Stimulated activated CD8-positive, alpha-beta memory T cell treated with anti-CD3 and anti-CD28 coated beads, Interleukin-12 subunit alpha, Interleukin-12 subunit beta, amount 100 ng/mL, for 4 hours (primary cell): ENCODE results near the gene ALPK1.
"Not testable (repeated sequence)": the region's sequence is repeated elsewhere in the genome, so short reads cannot be mapped to it uniquely, and the experiment has no call there.

Experiments
- DNase-seq: peaks from one replicate; pipeline ENCODE4 v3.0.0-alpha.2; 2020; ENCODE audit warnings: low read depth

ALPK1 gene

DNA sequence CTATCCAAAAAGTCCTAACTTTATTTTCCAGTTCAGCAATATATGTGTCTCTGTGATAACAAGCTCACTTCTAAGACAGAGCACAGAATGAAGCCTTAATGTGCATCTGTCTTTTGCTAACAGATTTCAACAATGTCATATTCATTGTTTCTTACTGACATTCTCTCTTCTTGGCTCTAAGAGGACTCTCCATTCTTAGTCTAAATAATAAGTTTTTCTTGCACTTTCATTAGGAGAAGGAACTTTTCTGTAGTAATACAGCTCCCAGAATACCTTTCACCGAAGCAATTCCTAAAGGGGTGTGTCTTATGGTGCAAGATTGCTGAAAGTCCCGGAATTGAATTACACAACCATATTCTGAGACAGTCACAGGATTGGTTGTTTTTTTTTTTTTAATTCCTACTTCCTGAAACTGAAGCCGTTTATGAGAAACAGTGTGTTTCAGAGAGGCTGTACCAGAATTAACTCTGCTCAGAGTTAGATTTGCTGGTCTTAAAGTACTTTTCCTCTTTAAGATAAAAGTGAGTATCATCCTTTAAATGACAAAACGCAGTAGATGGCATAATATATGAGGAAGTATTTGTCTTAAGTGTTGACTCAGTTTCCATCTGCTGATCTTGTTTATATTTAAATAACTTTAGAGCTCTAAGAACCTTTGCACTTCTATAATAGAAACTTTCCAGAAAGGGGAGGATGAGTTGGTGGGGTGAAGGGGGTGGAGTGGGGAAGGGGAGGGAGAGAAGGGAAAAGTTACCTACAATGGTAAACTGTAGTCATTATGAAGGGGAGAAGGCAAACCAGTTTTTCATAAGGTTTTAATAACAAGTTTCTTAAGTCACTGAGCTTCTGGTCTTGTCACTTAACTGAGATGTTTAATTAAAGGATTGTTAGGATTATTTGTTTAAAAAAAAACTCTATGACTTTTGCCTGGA is at the start of gene ALPK1:
TSS of gene ALPK1 (plus strand) at position 421 of the 932 bp plus-strand sequence.
- DNase-seq, result no peak

DNA sequence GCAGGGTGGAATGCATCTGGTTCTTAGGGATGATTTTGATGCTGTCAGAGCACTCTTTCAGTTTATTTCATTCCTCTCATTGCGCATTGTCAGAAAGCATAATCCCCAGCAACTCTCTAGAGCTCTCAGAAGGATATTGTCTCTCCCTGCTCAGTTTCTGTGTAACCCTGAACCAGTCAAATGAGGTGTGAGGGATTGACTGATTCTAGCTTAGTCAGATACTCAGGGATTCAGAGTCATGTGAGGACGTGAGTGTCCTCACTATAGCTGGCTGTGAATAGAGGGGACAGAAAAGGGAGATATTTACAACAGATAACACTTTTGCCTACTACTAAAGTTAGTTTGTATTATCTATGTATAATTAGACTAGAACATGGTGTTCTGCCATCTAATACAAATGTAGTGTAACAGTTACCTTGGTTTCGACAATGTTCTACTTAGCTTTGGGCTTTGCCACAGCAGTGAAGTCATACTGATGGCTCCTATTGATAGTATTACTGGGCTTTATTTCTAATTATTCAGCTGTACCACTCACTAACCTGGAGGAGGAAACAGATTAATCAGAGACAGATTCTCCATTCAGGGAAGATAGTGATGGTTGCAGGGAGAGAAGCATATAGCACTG is 46.0 kb upstream of the ALPK1 start:
- DNase-seq, result no peak

DNA sequence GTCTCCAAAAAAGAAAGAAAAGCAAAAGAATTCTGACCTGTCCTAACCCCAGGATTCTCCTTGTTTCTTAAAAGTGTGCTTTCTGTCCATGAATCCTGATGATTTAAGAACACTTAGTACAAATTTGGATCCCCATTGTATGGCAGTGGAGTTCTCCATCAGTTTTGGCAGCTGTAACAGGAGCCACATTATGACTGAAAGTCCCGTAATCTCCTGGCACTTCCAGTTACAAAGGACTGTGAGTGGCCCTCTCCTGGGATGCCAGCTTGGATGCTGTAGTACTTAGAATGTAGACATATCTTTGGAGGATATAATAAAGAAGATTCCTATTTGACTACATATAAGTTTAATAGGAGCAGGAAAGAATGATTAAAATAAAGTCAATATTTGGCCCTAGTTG is 44.9 kb upstream of the ALPK1 start:
- no peak for DNase-seq

DNA sequence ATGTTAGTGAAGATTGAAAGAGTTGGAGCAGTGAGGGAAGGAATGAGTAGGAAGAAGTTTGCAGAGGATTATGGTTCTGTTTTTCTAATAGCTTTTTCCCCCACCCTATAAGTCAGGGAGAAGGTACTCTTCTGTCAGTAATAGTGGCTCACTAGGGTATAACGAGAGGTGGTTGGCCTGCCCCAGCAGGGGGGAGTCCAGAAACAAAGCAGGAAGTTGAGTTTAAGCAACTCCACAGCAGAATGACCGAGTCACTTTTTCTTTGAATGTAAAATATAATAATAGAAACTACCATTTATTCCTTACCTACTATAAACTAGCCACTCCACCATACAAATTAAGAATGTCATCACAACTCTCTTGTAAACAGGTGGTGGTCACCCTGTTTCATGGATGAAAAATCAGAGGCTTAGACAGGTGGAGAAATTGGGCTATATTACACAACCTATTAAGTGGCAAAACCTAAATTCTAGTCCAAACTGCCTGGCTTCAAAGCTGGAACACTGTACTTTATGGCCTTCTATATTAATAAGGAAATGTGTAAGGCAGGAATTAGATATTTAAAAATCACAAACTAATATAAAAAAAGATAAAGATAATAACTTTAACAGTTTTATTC is 43.7 kb upstream of the ALPK1 start:
- DNase-seq, result no peak

DNA sequence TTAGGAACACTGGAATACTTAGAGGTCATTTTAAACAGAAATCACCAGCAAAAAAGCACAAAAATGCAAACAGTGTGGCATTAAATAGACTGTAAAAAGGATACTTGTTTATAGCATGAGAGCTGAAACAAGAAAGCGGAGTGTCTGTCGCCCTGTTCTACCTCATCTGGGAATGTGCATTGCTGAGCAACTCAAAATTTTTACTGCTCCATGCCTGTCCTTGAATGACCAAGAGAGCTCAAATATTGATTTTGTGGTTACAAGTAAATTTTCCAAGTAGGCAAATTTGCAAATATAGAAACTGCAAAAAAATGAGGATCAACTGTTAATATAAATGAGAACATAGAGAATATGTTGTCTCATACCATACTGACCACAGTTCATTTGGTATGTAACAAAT is 40.1 kb upstream of the ALPK1 start:
- no peak for DNase-seq

DNA sequence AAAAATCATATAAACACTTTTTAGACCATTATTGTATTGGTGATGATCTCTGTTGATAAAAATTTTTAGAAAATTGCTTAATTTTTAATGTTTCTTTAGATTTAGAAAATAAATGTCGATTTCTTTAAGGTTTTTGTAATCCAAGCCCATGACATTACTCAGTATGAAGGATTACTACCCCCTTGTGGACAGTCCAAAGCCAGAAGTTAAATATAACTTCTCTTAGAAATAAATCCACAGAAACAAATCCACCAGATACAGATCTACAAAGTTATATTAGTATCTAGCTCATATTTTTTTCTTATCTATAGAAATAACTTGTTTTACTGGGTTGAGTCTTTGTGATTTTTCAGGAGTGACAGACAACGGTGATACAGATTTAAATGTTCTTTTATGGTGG is 30.3 kb upstream of the ALPK1 start:
- DNase-seq, result no peak

DNA sequence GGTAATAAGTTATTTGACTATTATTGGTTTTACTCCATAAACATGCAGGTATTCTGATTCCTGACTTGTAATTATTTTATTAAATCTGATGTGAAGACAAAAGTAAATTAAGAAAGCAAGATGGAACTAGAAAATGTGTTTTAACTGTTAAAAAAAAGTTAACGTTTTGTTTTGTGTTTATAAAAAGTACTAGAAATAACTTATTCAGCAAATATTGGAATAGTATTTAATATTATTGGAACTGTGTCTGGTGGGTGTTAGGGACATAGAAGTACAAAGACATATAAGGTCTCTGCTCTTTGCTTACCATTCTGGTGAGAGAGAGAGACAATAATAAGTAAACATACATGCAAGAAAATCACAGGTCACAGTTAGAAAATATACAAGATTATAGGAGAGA is 27.1 kb upstream of the ALPK1 start:
- DNase-seq, result no peak

DNA sequence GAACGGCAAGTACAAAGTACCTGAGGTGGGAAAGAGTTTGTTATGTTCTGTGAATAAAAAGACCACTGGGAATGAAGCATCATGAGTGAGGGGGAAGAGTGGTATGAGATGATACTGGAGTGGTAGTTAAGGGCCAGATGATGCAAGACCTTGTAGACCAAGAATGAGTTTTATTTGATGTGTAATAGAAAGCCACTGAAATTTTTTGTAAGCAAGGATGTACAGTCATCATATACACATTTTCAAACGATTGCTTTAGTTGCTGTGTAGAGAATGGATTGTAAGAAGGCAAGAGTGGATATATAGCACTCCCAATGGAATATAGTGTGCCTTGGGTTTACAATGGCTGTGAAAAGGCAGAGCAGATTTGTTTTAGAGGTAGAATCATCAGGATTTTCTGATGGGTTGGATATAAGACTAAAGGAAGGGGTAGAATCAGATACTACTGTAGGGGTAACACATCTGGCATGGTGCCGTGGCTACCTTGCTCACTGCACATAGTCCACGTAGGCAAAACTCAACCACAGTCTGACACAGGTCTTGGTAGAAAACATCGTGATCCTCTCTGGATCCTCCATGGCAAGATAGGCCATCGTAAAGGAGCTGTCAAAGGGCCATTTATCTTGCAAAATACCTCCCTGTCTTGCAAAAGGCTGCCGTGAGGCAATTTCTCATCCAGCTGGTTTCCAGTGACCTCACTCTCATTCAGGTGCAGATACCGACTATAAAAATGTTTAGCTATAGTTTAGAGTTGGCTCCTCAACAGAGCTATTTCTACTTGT is 26.3 kb upstream of the ALPK1 start:
- DNase-seq, result no peak

DNA sequence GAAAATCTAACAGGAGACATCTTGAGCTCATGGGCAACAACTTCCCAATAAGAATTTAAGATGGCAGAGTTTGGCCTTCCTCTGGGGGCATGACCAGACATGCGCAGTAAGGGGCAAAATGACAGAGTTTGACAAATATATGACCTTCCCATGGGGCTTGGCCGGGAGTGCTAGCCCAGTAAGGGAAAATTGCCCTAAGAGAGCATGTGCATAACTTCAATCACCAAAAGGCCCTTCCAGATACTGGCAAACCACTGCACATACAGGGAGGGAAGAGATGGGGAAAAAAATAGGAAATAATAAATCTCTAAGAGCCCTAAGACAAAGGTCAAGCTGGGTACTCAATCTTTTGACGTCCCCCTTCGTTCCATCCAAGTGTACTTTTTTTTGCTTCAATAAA is 24.9 kb upstream of the ALPK1 start:
- DNase-seq, result no peak

DNA sequence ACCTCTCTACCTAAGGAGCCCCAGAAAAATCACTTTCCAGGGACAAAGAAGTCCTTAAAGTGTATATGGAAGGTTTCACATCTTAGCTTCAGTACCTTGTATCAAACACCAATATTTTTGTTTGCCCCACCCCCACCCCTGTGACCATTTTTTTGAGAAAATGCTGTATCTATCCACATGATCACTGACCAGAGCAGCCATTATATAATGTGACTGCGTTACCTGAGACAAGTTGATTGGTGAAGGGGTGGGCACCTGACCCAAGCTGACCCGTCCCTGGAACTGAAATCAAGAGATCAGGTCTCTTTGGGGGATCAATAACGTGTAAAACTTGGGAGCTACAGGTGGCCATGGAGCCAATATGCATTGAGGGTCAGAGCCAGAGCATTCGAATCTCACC is 22.2 kb upstream of the ALPK1 start:
- DNase-seq, result no peak

DNA sequence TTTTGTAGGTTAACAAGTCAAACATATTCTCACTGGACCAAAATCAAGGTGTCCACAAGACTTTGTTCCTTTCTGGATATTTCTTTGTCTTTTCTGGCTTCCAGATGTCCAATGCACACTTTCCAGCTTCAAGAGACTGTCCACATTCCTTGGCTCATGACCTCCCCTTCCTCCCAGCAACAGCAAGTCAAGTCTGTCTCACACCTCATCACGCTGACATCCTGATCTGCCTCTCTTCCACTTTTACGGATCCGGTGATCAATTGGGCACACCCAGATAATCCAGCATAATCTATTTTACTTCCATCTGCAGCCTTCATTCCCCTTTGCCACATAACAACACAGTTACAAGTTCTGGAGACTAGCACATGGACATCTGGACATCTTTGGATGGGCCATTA is 21.1 kb upstream of the ALPK1 start:
- no peak for DNase-seq

DNA sequence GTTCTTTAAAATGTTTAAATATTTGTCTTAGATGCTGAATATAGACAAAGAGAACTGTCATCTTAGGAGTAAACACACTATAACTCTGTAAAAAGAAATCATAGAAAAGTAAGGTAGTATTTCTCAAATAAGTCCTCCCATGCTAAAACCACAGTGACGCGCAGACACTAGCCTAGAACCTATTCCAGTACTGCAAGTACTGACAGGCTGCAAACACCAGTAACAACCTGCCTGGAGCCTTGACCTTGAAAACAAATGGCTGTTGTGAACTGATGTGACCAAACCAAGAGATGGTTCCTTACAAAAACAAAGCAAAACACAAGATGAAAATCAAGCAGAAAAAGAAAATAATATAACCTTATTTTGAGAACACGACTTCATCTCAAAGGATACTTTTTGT is 19.9 kb upstream of the ALPK1 start:
- DNase-seq, result no peak

DNA sequence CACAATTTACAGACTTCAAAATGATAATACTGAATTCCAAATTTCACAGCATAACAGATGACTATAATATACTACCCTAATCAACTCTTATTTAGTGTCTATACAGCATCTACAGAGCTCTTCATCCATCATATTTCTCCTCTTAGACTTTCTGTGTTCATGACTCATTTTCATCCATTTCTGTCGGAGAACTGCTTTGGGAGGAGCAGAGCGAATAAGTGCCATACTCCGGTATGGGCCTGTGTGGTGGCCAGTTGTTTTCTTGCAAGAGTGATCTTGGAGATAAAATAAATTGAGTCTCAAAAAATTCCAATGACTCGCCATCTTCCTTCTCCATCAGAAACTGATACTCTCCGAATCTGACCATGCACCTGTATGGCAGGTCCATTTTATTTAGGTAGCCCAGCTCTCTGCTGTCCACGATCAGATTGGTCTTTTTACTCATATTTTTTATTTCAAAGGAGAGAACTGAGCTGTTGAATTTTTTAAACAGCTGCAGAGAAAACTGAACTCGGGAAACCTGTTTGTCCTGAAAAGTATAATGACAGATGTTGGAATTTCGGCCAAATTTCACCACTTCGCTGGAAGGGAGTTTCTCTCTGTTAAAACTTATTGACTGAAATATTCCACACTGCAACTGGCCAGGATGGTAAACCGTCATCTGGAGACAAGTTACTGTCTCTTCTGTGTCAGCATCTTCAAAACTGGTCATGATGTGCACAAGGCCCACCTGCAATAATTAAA is 19.3 kb upstream of the ALPK1 start:
- no peak for DNase-seq

DNA sequence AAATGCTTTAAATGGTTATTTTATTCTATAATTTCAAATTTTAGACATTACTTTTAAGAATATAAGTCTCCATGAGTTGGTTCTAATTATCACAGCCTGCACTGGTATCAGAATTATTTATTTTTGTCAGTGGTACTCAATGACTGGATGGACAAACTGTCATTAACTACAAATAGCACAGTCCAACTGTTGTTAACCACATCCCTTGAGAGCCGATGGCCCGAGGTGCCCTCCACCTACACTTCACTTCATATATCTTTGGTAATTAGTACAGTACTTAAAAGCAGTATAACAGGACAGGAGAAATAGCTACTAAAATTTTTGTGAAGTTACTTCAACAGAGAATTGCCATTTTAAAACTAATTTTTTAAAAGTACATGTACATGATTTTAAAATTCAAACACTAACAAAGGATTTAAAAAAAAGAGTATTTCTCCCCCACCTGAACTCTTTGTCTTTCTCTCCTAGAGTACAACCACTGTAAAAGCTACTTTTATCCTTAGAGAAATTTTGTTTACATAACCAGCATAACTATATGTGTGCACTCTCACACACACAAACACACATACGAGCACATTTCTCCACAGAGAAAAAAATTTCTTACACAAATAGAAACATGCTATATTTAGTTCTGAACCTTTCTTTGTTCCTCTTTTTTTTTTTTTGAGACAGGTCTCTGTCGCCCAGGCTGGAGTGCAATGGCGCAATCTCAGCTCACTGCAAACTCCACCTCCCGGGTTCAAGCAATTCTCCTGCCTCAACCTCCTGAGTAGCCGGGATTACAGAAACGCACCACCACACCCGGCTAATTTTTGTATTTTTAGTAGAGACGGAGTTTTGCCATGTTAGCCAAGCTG is 17.9 kb upstream of the ALPK1 start:
- no peak for DNase-seq

DNA sequence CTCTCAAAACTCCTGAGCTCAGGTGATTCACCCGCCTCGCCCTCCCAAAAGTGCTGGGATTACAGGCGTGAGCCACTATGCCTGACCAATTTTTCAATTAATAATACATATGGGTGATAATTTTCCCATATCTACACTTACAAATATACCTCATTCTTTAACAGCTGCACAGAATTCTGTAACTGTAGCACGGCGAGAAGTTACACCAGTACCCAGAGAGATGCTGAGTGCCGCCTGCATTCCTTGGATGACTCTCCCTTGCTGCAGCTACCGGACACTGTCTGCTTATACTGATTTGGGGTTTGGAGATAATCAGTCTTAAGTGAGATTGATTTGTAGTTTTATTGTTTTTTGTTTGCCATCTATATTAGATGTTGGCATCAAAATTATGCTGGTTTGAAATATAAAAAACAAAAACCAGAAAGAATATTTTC is 17.3 kb upstream of the ALPK1 start:
- no peak for DNase-seq

DNA sequence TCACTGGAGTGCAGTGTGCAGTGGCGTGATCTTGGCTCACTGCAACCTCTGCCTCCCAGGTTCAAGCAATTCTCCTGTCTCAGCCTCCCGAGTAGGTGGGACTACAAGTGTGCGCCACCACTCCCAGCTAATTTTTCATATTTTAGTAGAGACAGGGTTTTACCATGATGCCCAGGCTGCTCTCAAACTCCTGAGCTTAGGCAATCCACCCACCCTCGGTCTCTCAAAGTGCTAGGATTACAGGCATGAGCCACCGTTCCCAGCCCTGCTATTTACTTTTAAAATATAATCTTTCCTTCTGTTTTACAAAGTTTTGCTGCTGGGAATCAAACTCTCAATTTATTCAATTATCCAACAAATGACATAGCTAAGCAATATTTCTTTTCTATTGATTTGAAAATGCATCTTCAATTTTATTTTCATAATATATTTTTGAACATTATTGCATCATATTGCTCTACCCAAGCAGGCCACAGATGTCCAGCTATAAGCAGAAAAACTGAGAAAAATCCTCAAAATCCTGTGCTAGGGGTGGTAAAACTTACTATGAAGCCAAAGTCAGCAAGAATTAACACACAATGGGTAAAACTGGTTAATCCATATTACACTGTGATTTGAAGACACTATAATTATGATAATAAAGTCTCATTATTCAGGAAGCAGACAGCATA is 16.6 kb upstream of the ALPK1 start:
- DNase-seq, result no peak

DNA sequence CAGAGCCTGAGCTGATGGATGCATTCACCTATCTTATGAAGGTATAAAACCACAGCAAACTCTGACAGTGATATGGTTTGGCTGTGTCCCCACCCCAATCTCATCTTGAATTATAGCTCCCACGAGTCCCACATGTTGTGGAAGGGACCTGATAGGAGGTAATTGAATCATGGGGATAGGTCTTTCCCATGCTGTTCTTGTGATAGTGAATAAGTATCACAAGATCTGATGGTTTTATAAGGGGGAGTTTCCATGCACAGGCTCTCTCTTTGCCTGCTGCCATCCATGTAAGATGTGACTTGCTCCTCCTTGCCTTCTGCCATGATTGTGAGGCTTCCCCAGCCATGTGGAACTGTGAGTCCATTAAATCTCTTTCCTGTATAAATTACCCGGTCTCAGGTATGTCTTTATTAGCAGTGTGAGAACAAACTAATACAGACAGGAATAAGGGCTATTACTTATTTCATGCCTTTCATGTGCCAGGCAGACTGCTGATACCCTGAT is 15.2 kb upstream of the ALPK1 start:
- not testable (repeated sequence) for DNase-seq

DNA sequence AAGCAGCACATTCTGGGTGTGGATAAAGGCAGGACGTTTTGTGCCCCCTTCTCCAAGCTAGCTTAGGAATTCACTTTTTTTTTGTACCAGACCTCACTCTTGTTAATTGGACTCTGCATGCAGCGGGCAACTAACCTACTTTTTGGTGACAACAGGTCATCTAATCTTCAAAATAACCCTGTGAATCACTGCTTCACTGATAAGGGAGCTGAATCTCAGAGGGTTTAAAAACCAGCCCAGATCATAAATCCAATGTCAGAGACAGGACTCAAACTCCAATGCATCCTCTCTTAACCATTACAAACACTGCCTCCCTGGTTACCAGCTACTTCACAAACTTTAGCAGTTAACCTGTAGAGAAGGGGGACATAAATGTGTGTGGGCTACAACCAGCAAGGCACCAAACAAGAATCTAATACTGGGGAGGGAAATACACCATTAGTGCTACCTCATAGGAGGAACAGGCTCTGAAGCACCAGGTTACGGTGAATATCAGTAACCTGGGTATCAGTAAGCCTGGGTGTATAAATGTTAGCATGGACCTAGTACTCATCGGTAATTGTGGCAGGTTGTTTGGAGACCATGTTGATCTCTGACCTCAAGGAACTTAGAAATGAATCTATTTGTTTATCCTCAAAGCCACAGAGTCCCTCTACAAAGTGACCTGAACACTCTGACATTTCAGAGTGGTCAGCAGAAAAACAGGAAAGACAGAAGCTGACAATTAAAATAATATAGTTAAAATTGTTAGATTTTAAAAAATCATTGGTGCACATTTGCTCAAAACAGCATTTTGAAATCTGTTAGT is 14.1 kb upstream of the ALPK1 start:
- DNase-seq, result no peak

DNA sequence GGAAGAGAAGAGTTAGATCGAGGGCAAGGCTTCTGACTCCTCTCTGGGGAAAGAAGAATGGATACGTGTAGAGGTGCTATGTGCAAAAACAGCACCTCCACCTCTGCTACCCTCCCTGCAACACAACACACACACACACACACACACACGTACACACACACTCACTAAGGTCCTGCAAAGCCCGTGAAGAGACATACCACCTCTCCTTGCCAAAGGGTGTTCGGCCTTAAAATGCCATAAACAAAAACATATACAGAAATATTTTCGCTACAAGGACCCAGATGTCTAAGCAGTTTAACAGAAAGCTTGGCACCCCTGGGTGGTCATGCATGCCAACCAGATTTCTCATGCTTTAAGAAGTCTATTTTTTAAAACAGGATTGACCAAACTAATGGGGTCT is 13.0 kb upstream of the ALPK1 start:
- DNase-seq, result no peak
